ENCODE results near the gene TOR1AIP1. TPM values are rescaled to one million over a fixed set of nuclear protein-coding genes. Genes with fewer than 3 reads are reported as not detected.

The TOR1AIP1 gene
- total RNA-seq, 1 donor from 2014 or later = 67.2 TPM

DNA sequence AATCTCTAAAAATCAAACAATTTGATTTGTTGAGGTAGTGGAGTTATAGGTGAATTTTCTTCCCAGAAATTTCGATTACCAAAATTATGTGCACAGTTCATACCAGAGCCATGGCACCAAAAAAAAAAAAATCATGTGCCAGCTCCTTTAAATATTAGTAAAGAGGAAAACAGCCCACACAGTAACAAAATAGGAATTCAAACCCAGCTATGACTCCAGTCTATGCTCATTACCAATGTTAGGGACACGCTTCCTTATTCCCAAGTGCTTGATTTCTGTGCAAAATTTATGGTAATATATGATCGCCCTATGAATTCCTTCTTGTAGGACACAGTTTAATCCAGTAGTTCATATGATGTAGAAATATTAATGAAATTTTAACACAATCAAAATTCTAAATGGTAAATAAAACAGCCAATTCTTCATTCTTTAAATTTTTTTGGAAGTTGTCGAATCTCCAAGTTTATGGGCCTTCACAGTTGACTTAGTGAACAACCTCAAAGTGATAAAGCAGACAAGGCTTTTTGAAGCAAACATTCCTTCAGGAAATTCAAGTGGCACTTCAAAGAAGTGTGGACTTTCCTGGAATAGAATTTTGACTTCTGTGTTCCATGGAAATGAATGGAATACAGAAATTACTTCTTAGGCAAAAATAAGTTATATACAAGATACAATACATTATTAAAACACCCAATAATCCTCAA is 6.3 kb upstream of the TOR1AIP1 start:
- Histone ChIP-seq H3K36me3 (peaks cover 19% of the 10 kb centered on the region), H3K27me3 (ENCODE audit: low read depth) (no peaks in the 10 kb centered on the region), H3K4me1 (peaks cover 48% of the 10 kb centered on the region), H3K9me3 (no peaks in the 10 kb centered on the region), H3K27ac (peak overlapping the region; percentile 79), H3K4me3 (peak overlapping the region; percentile 73)
- intact Hi-C loops (cut with DNase I) = no loop called here
- DNase-seq (no peak), ATAC-seq (peak in 1 of 2 donors; percentile 54)
- TF ChIP-seq, protein P1, sequence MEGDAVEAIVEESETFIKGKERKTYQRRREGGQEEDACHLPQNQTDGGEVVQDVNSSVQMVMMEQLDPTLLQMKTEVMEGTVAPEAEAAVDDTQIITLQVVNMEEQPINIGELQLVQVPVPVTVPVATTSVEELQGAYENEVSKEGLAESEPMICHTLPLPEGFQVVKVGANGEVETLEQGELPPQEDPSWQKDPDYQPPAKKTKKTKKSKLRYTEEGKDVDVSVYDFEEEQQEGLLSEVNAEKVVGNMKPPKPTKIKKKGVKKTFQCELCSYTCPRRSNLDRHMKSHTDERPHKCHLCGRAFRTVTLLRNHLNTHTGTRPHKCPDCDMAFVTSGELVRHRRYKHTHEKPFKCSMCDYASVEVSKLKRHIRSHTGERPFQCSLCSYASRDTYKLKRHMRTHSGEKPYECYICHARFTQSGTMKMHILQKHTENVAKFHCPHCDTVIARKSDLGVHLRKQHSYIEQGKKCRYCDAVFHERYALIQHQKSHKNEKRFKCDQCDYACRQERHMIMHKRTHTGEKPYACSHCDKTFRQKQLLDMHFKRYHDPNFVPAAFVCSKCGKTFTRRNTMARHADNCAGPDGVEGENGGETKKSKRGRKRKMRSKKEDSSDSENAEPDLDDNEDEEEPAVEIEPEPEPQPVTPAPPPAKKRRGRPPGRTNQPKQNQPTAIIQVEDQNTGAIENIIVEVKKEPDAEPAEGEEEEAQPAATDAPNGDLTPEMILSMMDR (IDR thresholded peaks at IDR 0.05) = no peak

DNA sequence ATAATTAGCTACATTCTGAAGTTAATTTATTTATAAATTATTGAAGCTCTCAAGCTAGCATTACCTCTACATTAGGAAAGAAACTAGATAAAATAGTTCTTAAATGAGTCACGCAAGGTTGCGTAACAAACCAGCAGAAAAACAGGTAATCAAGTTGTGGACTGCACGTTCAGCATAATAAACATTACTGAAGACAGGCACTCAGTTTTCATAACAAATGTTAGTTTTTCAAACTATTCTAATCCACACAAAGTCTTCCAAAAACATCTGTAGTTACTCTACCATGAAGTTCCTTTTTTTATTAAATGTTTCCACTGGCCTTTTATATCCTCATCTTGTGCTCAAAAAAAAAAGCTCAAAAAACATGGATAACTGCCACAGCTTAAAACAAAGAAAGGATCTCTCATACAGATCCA is 5.8 kb upstream of the TOR1AIP1 start:
- H3K27ac ChIP-seq = peak overlapping the region; percentile 79
- H3K4me3 ChIP-seq = peak overlapping the region; percentile 73
- ATAC-seq (peak; percentile 26 to 78), DNase-seq (no peak)
- H3K9me3 ChIP-seq = no peaks in the 10 kb centered on the region
- H3K36me3 ChIP-seq = peaks cover 19% of the 10 kb centered on the region
- TF ChIP-seq, protein P1 (IDR thresholded peaks at IDR 0.05) = no peak
- no peaks in the 10 kb centered on the region for H3K27me3 ChIP-seq (ENCODE audit: low read depth)
- H3K4me1 ChIP-seq = peaks cover 51% of the 10 kb centered on the region
- intact Hi-C loops (cut with DNase I) = no loop called here

DNA sequence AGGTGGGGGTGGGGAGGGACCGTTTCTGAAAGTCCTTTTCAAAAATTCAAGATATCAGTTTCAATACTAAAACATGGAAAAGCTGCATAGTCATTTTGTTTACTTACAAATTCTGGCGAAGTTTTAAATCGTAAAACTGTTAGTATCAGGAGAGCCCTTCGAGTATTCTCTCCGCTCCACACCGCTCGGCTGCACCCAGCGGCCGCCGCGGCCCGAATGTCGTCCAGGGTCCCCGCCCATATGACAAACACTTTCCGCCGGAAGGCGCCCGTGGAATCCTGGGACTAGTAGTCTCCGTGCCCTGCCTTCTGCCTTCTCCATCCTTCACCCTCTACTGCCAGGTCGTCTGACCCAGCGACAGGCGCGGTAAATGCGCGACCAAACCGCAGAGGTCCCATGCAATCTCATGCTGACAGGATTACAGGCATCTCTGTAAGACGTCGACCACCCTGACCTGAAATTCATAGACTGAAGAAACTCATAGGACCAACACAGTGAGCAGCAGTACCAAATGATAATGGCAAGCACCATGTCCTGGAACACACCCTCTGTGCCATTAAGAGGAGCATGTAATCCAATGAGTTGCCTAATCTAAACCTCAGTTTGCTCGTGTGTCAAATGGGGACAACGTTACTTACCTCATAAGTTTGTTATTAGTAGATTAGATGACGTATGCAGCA is 4.4 kb upstream of the TOR1AIP1 start, which contains the start of gene TOR1AIP2:
TSS of gene TOR1AIP2 (minus strand) at position 218 of the 680 bp plus-strand sequence. CDS start 25,138 bp downstream, outside the sequence.
- H3K27me3 ChIP-seq (ENCODE audit: low read depth) = no peaks in the 10 kb centered on the region

DNA sequence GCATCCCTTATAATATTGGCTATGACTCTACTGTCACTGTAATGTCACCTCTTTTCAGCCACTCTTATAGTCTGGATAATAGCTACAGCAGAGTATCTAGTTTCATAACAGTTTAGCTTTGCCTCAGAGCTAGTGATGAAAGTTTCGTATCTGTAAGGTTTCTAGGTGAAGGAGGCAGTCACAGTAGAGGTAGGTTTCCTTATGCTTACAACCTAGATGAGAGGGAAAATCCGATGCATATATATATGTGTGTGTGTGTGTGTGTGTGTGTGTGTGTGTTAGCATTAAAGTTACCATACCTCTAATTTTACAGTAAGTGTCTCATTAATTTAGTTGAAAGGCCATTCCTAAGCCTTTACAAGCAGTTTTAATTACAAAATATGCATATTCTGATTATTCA is 2.3 kb upstream of the TOR1AIP1 start:
- Histone ChIP-seq H3K4me3 (no peak overlapping the region), H3K27me3 (ENCODE audit: low read depth) (no peaks in the 10 kb centered on the region), H3K4me1 (peaks cover 35% of the 10 kb centered on the region), H3K36me3 (peaks cover 4% of the 10 kb centered on the region), H3K9me3 (no peaks in the 10 kb centered on the region), H3K27ac (no peak overlapping the region)
- intact Hi-C loops (cut with DNase I) = no loop called here
- TF ChIP-seq, protein P1 (IDR thresholded peaks at IDR 0.05) = no peak
- ATAC-seq (no peak), DNase-seq (no peak)

More for the DNA sequence above, 4.4 kb upstream of the TOR1AIP1 start, which contains the start of gene TOR1AIP2:
- peak; percentile 95 for DNase-seq
- intact Hi-C loops (cut with DNase I) = no loop called here
- Histone ChIP-seq H3K4me1 (peaks cover 39% of the 10 kb centered on the region), H3K4me3 (peak within 1 kb of the TSS; percentile 73), H3K27ac (peak within 1 kb of the TSS; percentile 79), H3K36me3 (peaks cover 19% of the 10 kb centered on the region), H3K9me3 (no peaks in the 10 kb centered on the region)
- ATAC-seq = peak; percentile 73 to 78
- TF ChIP-seq, protein P1 (IDR thresholded peaks at IDR 0.05) = no peak

DNA sequence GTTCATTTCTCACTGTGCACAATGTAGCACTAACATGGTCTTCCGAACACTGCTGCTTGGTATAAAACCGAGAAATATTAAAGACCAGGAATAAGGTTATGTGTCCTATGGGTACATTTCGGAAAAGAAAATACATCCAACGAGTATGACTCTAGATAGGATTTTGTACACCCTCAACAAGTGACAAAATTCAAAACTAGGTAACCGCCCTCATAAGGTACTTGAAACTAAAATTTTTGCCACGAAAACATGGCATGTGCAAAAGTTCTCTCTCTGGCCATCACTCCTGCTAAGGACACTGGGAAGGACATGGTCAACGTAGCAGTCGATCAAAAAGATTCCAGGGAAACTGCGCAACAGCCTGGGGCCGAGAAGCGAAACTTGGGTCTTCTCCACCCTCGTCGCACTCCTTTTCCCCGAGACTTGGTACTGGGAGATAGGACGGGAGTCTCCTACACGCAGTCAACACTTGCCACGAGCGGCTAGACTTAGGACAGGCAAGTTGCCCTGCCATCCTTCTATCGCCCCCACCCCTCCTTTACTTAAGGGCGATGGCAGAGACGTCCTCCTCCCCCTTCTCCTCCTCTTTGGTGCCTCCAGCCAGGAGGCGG is 338 bp upstream of the TOR1AIP1 start:
- Histone ChIP-seq H3K9me3 (no peaks in the 10 kb centered on the region), H3K27me3 (ENCODE audit: low read depth) (no peaks in the 10 kb centered on the region), H3K27ac (peak overlapping the region; percentile 99), H3K36me3 (peaks cover 23% of the 10 kb centered on the region), H3K4me1 (peaks cover 48% of the 10 kb centered on the region), H3K4me3 (peak overlapping the region; percentile 83)
- ATAC-seq (peak in 1 of 2 donors; percentile 39), DNase-seq (no peak)
- TF ChIP-seq, protein P1 (IDR thresholded peaks at IDR 0.05) = no peak
- intact Hi-C loops (cut with DNase I) = no loop called here

Data from lower lobe of right lung (tissue), 2 donors.